Uterus (tissue), 4 donors: ENCODE measurements around the gene GGCX. TPM values are rescaled to one million over a fixed set of nuclear protein-coding genes. Genes with fewer than 3 reads are reported as not detected.
"Not testable (repeated sequence)": the region's sequence is repeated elsewhere in the genome, so short reads cannot be mapped to it uniquely, and the experiment has no call there.

Experiments used
- DNase-seq, 2 donors: peaks; one replicate each; pipeline ENCODE4 v3.0.0-alpha.2; 2019 to 2020
- H3K27ac ChIP-seq, 2 donors: fragments of 200-600 bp; sonication (generic); 1 replicate in 1 of 2; 2 replicates in 1 of 2; pipeline ENCODE4 v1.5.1; 2016 to 2018
- H3K27me3 ChIP-seq, 2 donors: fragments of 200-600 bp; sonication (generic); one replicate each; pipeline ENCODE4 v1.5.1; 2018 to 2019; ENCODE audit warnings: control low read depth in 1 of 2
- H3K36me3 ChIP-seq, 2 donors: fragments of 200-600 bp; sonication (generic); one replicate each; pipeline ENCODE4 v1.5.1; 2019; ENCODE audit warnings: control low read depth in 1 of 2
- H3K4me1 ChIP-seq, 2 donors: fragments of 200-600 bp; sonication (generic); one replicate each; pipeline ENCODE4 v1.5.1; 2018 to 2019; ENCODE audit warnings: control low read depth in 1 of 2
- H3K4me3 ChIP-seq, 2 donors: fragments of 200-600 bp; sonication (generic); 1 replicate in 1 of 2; 2 replicates in 1 of 2; pipeline ENCODE4 v1.5.1; 2018 to 2019; ENCODE audit warnings: mild to moderate bottlenecking in 1 of 2
- H3K9me3 ChIP-seq, 2 donors: fragments of 200-600 bp; sonication (generic); one replicate each; pipeline ENCODE4 v1.5.1; 2019; ENCODE audit warnings: control low read depth in 1 of 2
- POLR2A ChIP-seq, 2 donors: fragments of 450-650 bp; IDR thresholded peaks; one replicate each; pipeline ENCODE4 v1.6.1; 2016; ENCODE audit warnings: antibody characterized with exemption in 2 of 2, mild to moderate bottlenecking in 1 of 2, moderate library complexity in 1 of 2
- intact Hi-C: fragments of 100-400 bp; cut with DNase I; formaldehyde crosslinking; loops from one replicate; pipeline ENCODE4 v1.15.1; 2023; ENCODE audit warnings: low total_unique reads
- total RNA-seq, 4 donors: library from RNA; depleted of rRNA in 3 of 4; stranded (reverse); fragments of >200 nt in 3 of 4; gene quantifications; one replicate each; pipeline versions ENCODE4 v1.1.0 to v1.2.4, GENCODE V29; 2014 to 2023
- TF ChIP-seq, protein P1 (sequence below), 4 experiments: fragments of 200-600 bp in 2 of 4; fragments of 450-650 bp in 2 of 4; sonication (generic) in 2 of 4; IDR thresholded peaks; one replicate each; pipeline ENCODE4 v1.5.1; 2016 to 2019; ENCODE audit warnings: antibody characterized with exemption in 4 of 4, mild to moderate bottlenecking in 2 of 4, moderate library complexity in 1 of 4
- donor health status: DM: yes; HTN: yes; CAD: no.

The GGCX gene
- total RNA-seq, 4 donors from 2014 or later = 14.1 to 54.1 (median 37.9) TPM

- Histone ChIP-seq H3K4me1 (peaks cover 6 to 22% of the 10 kb centered on the region in 2 donors), H3K9me3 (no peaks in the 10 kb centered on the region), H3K27me3 (no peaks in the 10 kb centered on the region), H3K4me3 (no peak overlapping the region), H3K36me3 (no peaks in the 10 kb centered on the region), H3K27ac (peak overlapping the region; percentile 18 to 86)
- intact Hi-C loops = no loop called here
- TF ChIP-seq, protein P1, sequence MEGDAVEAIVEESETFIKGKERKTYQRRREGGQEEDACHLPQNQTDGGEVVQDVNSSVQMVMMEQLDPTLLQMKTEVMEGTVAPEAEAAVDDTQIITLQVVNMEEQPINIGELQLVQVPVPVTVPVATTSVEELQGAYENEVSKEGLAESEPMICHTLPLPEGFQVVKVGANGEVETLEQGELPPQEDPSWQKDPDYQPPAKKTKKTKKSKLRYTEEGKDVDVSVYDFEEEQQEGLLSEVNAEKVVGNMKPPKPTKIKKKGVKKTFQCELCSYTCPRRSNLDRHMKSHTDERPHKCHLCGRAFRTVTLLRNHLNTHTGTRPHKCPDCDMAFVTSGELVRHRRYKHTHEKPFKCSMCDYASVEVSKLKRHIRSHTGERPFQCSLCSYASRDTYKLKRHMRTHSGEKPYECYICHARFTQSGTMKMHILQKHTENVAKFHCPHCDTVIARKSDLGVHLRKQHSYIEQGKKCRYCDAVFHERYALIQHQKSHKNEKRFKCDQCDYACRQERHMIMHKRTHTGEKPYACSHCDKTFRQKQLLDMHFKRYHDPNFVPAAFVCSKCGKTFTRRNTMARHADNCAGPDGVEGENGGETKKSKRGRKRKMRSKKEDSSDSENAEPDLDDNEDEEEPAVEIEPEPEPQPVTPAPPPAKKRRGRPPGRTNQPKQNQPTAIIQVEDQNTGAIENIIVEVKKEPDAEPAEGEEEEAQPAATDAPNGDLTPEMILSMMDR (IDR thresholded peaks at IDR 0.05) = no peak
- no peak for TF ChIP-seq POLR2A (IDR thresholded peaks at IDR 0.05)
- DNase-seq = no peak
Measured at GRCh38 chr2:85604568-85605339, 43.5 kb upstream of the GGCX start.

GRCh38 chr2:85604133-85604444, 42.8 kb upstream of the GGCX start:
- Histone ChIP-seq H3K4me1 (peaks cover 6 to 22% of the 10 kb centered on the region in 2 donors), H3K27ac (peak overlapping the region in 1 of 2 donors; percentile 86)
- H3K9me3 ChIP-seq, H3K36me3 ChIP-seq, DNase-seq, H3K4me3 ChIP-seq, intact Hi-C loops, H3K27me3 ChIP-seq: not testable (repeated sequence)

DNA sequence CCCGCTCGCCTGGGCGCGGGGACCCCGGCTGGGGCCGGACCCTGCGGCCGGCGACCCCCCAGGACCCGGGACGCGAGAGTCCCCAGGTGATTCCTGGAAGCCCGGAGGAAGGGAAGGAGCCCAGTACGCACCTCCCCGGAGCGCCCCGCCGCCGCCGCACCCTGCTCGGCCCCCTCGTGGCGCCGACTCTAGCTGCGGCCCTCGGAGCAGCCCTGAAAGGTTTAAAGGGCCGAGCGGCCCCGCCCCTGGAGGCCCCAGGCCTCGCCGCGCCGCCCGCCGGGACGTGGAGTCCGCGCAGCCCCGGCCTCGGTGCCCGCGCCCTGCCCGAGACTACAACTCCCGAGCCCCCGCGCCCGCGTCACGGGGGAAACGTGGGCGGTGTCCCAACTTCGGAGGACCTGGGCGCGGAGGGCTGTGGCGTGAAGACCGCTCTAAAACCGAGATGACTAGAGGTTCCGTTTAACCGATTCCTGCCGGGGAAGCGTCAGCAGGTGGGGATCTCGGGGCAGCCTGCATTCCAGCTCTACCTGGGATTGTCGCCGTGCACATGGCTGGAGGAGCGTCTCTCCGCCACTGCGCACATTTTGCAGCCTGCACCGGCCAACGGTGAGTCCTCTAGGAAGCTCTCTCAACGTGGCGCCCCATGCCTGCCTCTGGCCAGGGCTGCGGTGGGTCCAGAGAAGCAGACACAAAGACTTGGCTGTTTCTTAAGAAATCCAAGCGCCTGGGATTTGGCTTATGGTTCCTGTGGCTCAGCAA, 41.4 kb upstream of the GGCX start, which contains the start of gene TMEM150A:
TSS of gene TMEM150A (minus strand) at position 223 of the 759 bp plus-strand sequence. CDS start 750 bp downstream, outside the sequence.
- peak within 1 kb of the TSS; percentile 68 to 71 for H3K4me3 ChIP-seq
- no peaks in the 10 kb centered on the region for H3K9me3 ChIP-seq
- peak; percentile 92 to 95 for DNase-seq
- H3K27ac ChIP-seq = peak within 1 kb of the TSS; percentile 86 to 92
- H3K36me3 ChIP-seq = no peaks in the 10 kb centered on the region
- H3K4me1 ChIP-seq = peaks cover 4 to 22% of the 10 kb centered on the region in 2 donors
- no peaks in the 10 kb centered on the region for H3K27me3 ChIP-seq
- TF ChIP-seq, protein P1 (IDR thresholded peaks at IDR 0.05) = peak; percentile 8 to 68 (median 55)
- peak; percentile 89 to 91 for TF ChIP-seq POLR2A (IDR thresholded peaks at IDR 0.05)
- intact Hi-C loops = no loop called here

- H3K4me1 ChIP-seq = peaks cover 6 to 22% of the 10 kb centered on the region in 2 donors
- no peaks in the 10 kb centered on the region for H3K36me3 ChIP-seq
Measured at GRCh38 chr2:85601771-85602475, 40.6 kb upstream of the GGCX start.

More at GRCh38 chr2:85601771-85602475, 40.6 kb upstream of the GGCX start:
- Histone ChIP-seq H3K9me3 (no peaks in the 10 kb centered on the region), H3K27me3 (no peaks in the 10 kb centered on the region), H3K27ac (peak overlapping the region; percentile 86 to 92), H3K4me3 (peak overlapping the region; percentile 68 to 71)
- TF ChIP-seq, protein P1 (IDR thresholded peaks at IDR 0.05) = no peak
- TF ChIP-seq POLR2A (IDR thresholded peaks at IDR 0.05) = no peak
- intact Hi-C loops = no loop called here
- DNase-seq = peak; percentile 60 to 72
